IMR-90 (cell line): ENCODE results near the gene LYPD4. TPM values are rescaled to one million over a fixed set of nuclear protein-coding genes. Genes with fewer than 3 reads are reported as not detected.

Source experiments
- ATAC-seq: fragments of 200-7000 bp; cut with Tn5 transposase; 2 replicates; pipeline ENCODE4 v1.9.1; 2020; ENCODE audit warnings: low read depth, mild to moderate bottlenecking, moderate library complexity
- BruUV-seq: library from RNA; stranded (reverse); fragments of 400-500 nt; replicated peaks from 2 replicates; lab custom pipeline; 2021; lab: Mats Ljungman, UMichigan
- CTCF ChIA-PET: fragments of 300-600 bp; formaldehyde crosslinking; extraction: SDS; loops from one replicate; lab custom pipeline; 2021; ENCODE audit warnings: antibody characterized with exemption; lab: Yijun Ruan, JAX
- POLR2A ChIA-PET: fragments of 300-600 bp; sonication (Branson Sonifier 250); formaldehyde crosslinking; loops from one replicate; lab custom pipeline; 2022; ENCODE audit warnings: antibody characterized with exemption; ENCODE audit not compliant: unreplicated experiment; lab: Charles Lee
- DNase-seq: peaks from one replicate; pipeline ENCODE4 v3.0.0; 2013
- H2AFZ ChIP-seq: replicated peaks from 2 replicates; pipeline ENCODE3; 2013; ENCODE audit warnings: low read length, mild to moderate bottlenecking; ENCODE audit not compliant: poor library complexity
- H2AK5ac ChIP-seq: 2 replicates; pipeline ENCODE4 v1.6.1; 2013; ENCODE audit warnings: low read depth, low read length, inconsistent platforms
- H2AK9ac ChIP-seq: replicated peaks from 2 replicates; pipeline ENCODE3; 2013; ENCODE audit warnings: mild to moderate bottlenecking, low read depth, low read length, moderate library complexity; ENCODE audit not compliant: poor library complexity
- H2BK120ac ChIP-seq: 2 replicates; pipeline ENCODE4 v1.6.1; 2013; ENCODE audit warnings: low read depth, low read length, inconsistent platforms
- H2BK15ac ChIP-seq: 3 replicates; pipeline ENCODE4 v1.6.1; 2013; ENCODE audit warnings: low read depth, low read length, inconsistent platforms
- H2BK20ac ChIP-seq: 2 replicates; pipeline ENCODE4 v1.6.1; 2013; ENCODE audit warnings: low read depth, mild to moderate bottlenecking, inconsistent platforms, low read length, moderate library complexity
- H2BK5ac ChIP-seq: 2 replicates; pipeline ENCODE4 v1.6.1; 2013; ENCODE audit warnings: mild to moderate bottlenecking, low read depth, low read length, inconsistent platforms; ENCODE audit not compliant: poor library complexity, severe bottlenecking
- H3K14ac ChIP-seq: replicated peaks from 2 replicates; pipeline ENCODE4 v1.6.1; 2013; ENCODE audit warnings: low read depth, low read length, inconsistent platforms
- H3K18ac ChIP-seq: 2 replicates; pipeline ENCODE4 v1.6.1; 2013; ENCODE audit warnings: low read depth, low read length, control low read depth
- H3K23ac ChIP-seq: 2 replicates; pipeline ENCODE4 v1.6.1; 2013; ENCODE audit warnings: low read depth, low read length, inconsistent platforms
- H3K27ac ChIP-seq: 2 replicates; pipeline ENCODE4 v1.5.1; 2013; ENCODE audit warnings: mild to moderate bottlenecking, control low read depth, low read length; ENCODE audit not compliant: insufficient read depth
- H3K27me3 ChIP-seq: 2 replicates; pipeline ENCODE4 v1.6.1; 2013; ENCODE audit warnings: low read length; ENCODE audit not compliant: control insufficient read depth, insufficient read depth
- H3K36me3 ChIP-seq: 2 replicates; pipeline ENCODE4 v1.6.1; 2013; ENCODE audit warnings: low read length, mixed read lengths; ENCODE audit not compliant: control insufficient read depth, insufficient read depth
- H3K4ac ChIP-seq: 2 replicates; pipeline ENCODE4 v1.6.1; 2013; ENCODE audit warnings: low read depth, low read length, inconsistent platforms
- H3K4me1 ChIP-seq: 2 replicates; pipeline ENCODE4 v1.6.1; 2013; ENCODE audit warnings: low read length, mixed read lengths; ENCODE audit not compliant: control insufficient read depth, insufficient read depth
- H3K4me2 ChIP-seq: 2 replicates; pipeline ENCODE4 v1.6.1; 2013; ENCODE audit warnings: low read depth, mild to moderate bottlenecking, control low read depth, low read length, moderate library complexity
- H3K4me3 ChIP-seq: 2 replicates; pipeline ENCODE4 v1.5.1; 2013; ENCODE audit warnings: low read depth, mild to moderate bottlenecking, control low read depth, low read length, moderate library complexity; ENCODE audit not compliant: insufficient read depth
- H3K56ac ChIP-seq: 2 replicates; pipeline ENCODE4 v1.6.1; 2013; ENCODE audit warnings: low read length, inconsistent platforms; ENCODE audit not compliant: insufficient read depth; ENCODE audit errors: extremely low read depth
- H3K79me1 ChIP-seq, 2 experiments: 2 replicates each; pipeline ENCODE4 v1.6.1; 2013; ENCODE audit warnings: low read length in 2 of 2, inconsistent platforms in 1 of 2, low read depth in 1 of 2
- H3K9ac ChIP-seq: 2 replicates; pipeline ENCODE4 v1.6.1; 2013; ENCODE audit warnings: low read depth, low read length, control low read depth
- H3K9me1 ChIP-seq: 2 replicates; pipeline ENCODE4 v1.6.1; 2013; ENCODE audit warnings: low read length, inconsistent platforms; ENCODE audit not compliant: insufficient read depth
- H3K9me3 ChIP-seq: 2 replicates; pipeline ENCODE4 v1.6.1; 2013; ENCODE audit warnings: low read length; ENCODE audit not compliant: control insufficient read depth, insufficient read depth
- H4K20me1 ChIP-seq: 2 replicates; pipeline ENCODE4 v1.6.1; 2013; ENCODE audit warnings: low read length, inconsistent platforms; ENCODE audit not compliant: insufficient read depth
- H4K5ac ChIP-seq: 2 replicates; pipeline ENCODE4 v1.6.1; 2013; ENCODE audit warnings: mild to moderate bottlenecking, low read depth, low read length, control low read depth
- H4K8ac ChIP-seq, 2 experiments: 2 replicates each; pipeline ENCODE4 v1.6.1; 2013; ENCODE audit warnings: low read depth in 2 of 2, low read length in 2 of 2, control low read depth in 1 of 2, inconsistent platforms in 1 of 2
- H4K91ac ChIP-seq: 2 replicates; pipeline ENCODE4 v1.6.1; 2013; ENCODE audit warnings: low read depth, low read length, inconsistent platforms; ENCODE audit not compliant: insufficient read depth
- CTCF ChIP-seq: conservative IDR thresholded peaks from 2 replicates; pipeline ENCODE4 v1.5.1; 2012; ENCODE audit warnings: mild to moderate bottlenecking, low read depth, low read length, improper control_type of control experiment
- ELK1 ChIP-seq: fragments of 150-350 bp; IDR thresholded peaks from 2 replicates; pipeline ENCODE4 v1.6.1; 2016; ENCODE audit warnings: low read depth, mild to moderate bottlenecking, low read length, moderate library complexity, borderline replicate concordance
- MAFK ChIP-seq: IDR thresholded peaks from 2 replicates; pipeline ENCODE4 v1.6.1; 2012; ENCODE audit warnings: low read depth, low read length, improper control_type of control experiment
- POLR2A ChIP-seq: IDR thresholded peaks from 2 replicates; pipeline ENCODE4 v1.6.1; 2012; ENCODE audit warnings: mild to moderate bottlenecking, low read depth, low read length
- USF2 ChIP-seq: fragments of 150-350 bp; IDR thresholded peaks from 2 replicates; pipeline ENCODE4 v1.6.1; 2017; ENCODE audit warnings: mild to moderate bottlenecking, antibody characterized with exemption, low read length, low read depth
- WGBS, 2 experiments: methylation state at CpG; one replicate each; pipeline versions ENCODE4 v1.1.5 to v1.1.7; 2013; ENCODE audit warnings: missing lambda C conversion rate in 2 of 2; ENCODE audit not compliant: insufficient read length in 1 of 2; ENCODE audit errors: extremely low coverage in 2 of 2; 5-methylcytosine and 5-hydroxymethylcytosine counted together
- dilution Hi-C: fragments of 300-500 bp; cut with HindIII; formaldehyde crosslinking; loops from one replicate; pipeline ENCODE4 v1.14.3; 2018; ENCODE audit warnings: low sequenced_read_pairs; ENCODE audit not compliant: unreplicated experiment
- in situ Hi-C: fragments of 300-500 bp; cut with MboI; formaldehyde crosslinking; loops from 3 replicates; pipeline ENCODE4 v1.14.3; 2019; ENCODE audit warnings: low sequenced_read_pairs, inconsistent platforms, mixed read lengths
- intact Hi-C: fragments of 100-400 bp; cut with micrococcal nuclease; formaldehyde crosslinking; loops from 2 replicates; pipeline ENCODE4 v1.10.0; 2022
- polyA plus RNA-seq, 3 experiments: library from polyadenylated mRNA; depleted of rRNA; stranded (reverse); fragments of >200 nt; gene quantifications; 2 replicates each; pipeline ENCODE4 v1.2.3, GENCODE V29; 2012; ENCODE audit warnings: low replicate concordance in 1 of 3
- total RNA-seq: library from RNA; depleted of rRNA; stranded (reverse); fragments of >200 nt; gene quantifications from 2 replicates; pipeline ENCODE4 v1.2.3, GENCODE V29; 2012

Gene LYPD4
- total and polyA plus RNA-seq, 2 of the 4 experiments (the other 2 are of a cell fraction) = not detected

DNA sequence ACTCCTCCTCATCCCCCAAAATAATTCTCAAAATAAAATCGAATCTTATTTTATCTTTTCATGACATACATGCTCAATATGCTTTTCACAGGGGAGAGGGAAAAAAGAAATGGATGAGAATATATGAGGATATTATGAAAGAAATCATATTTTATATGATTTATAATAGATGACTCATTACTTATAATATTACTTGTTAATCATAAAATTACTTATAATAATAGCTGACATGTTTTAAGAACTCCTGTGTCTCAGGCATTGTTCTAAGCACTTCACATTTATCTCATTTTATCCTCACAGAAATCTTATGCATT lies 51.1 kb downstream of the LYPD4 start:
- Histone ChIP-seq H3K27ac (no peak overlapping the region), H3K23ac (no peak overlapping the region), H3K4ac (no peak overlapping the region), H2BK20ac (no peak overlapping the region), H3K4me1 (no peaks in the 10 kb centered on the region), H2BK120ac (no peak overlapping the region), H3K4me2 (no peak overlapping the region), H2BK5ac (no peak overlapping the region), H2AK9ac (no peak overlapping the region), H3K18ac (no peak overlapping the region), H4K20me1 (no peaks in the 10 kb centered on the region), H3K9ac (no peak overlapping the region), H2AK5ac (no peak overlapping the region), H2BK15ac (no peak overlapping the region), H3K9me3 (no peaks in the 10 kb centered on the region), H2AFZ (no peak overlapping the region), H3K4me3 (no peak overlapping the region), H4K5ac (no peak overlapping the region), H3K27me3 (peaks cover 5% of the 10 kb centered on the region), H3K36me3 (no peaks in the 10 kb centered on the region), H3K9me1 (no peaks in the 10 kb centered on the region), H4K8ac (no peak overlapping the region), H3K79me1 (no peaks in the 10 kb centered on the region), H4K91ac (no peak overlapping the region), H3K56ac (no peak overlapping the region), H3K14ac (no peak overlapping the region)
- no peak for TF ChIP-seq MAFK
- no peak for TF ChIP-seq USF2
- no peak for TF ChIP-seq POLR2A
- no peak for TF ChIP-seq ELK1
- no peak for TF ChIP-seq CTCF
- dilution Hi-C loops = no loop called here
- DNase-seq (no peak), ATAC-seq (no peak)
- ChIA-PET POLR2A (no interaction called here), CTCF (interaction anchor here (1.2 to 1.9 kb wide), 2 partner anchors 12 to 14 kb away, joined by 5 to 6 read pairs; no protein-coding TSS in a partner anchor)
- no TSS peak for BruUV-seq
- no CpG with 5 or more reads among the region's 1 CpG for WGBS, 2 experiments
- intact Hi-C loops = loop anchor here (10.0 kb wide), 1 partner anchor 161 kb away; the partner anchor contains the start of gene RABAC1
- in situ Hi-C loops = no loop called here
